ENCODE data around the gene CLPSL2.

DNA sequence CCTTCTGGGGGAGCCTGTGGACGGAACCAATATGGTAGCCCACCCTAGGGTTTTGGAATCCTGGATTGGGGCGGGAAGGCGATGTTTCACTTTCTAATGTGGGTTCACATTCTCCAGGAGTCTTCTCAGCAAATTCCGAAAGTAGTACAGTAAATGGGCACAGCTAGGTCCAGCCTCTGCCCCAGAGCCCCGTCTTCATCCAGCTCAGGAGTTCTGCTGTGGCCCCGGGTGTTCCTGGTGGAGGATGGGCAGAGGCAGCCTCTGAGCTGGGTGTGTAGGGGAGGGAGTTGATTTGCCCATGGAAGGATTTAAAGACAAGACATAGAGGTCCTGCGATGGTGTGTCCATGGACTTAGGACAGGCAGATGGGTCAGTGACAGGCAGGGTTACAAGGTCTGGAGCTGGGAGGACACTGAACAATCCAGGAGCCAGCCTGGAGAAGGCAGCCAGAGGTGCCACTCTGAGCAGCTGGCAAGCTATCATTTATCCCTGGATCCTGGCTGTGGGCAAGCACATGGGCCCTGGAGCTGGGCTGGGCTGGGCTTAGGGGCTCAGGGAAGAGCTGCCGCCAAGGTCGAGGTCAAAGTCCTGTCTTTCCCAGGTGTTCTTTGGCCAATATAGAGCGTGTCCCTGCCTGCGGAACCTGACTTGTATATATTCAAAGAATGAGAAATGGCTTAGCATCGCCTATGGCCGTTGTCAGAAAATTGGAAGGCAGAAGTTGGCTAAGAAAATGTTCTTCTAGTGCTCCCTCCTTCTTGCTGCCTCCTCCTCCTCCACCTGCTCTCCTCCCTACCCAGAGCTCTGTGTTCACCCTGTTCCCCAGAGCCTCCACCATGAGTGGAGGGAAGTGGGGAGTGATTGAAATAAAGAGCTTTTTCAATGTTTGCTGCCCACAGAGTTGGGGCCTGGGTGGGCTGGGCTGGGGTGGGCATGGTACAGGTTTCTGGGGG is 11.1 kb downstream of the CLPSL2 start:
- TF ChIP-seq POLR2AphosphoS5 (IDR thresholded peaks at IDR 0.05; ENCODE audit: low read depth, low read length) (no peak), PAX5 (IDR thresholded peaks at IDR 0.05; ENCODE audit: insufficient read depth, low read length, severe bottlenecking) (no peak), POLR2A (IDR thresholded peaks at IDR 0.05; ENCODE audit: low read depth, low read length) (no peak)

Measured in GM12891 (cell line).